ENCODE results near the gene EPHX1.
A peak's percentile ranks its signal among the peaks of the same experiment; 100 is the strongest.
"Not testable (repeated sequence)": the region's sequence is repeated elsewhere in the genome, so short reads cannot be mapped to it uniquely, and the experiment has no call there.

Gene EPHX1

GRCh38 chr1:225816643-225817538 lies 7.0 kb downstream of the EPHX1 start:
- DNase-seq (ENCODE audit: low read depth) = no peak

- DNase-seq (ENCODE audit: low read depth) = peak; percentile 79
Measured at GRCh38 chr1:225817611-225818061, 7.7 kb downstream of the EPHX1 start.

- DNase-seq (ENCODE audit: low read depth) = no peak
Measured at GRCh38 chr1:225818229-225818628, 8.3 kb downstream of the EPHX1 start.

- DNase-seq (ENCODE audit: low read depth) = no peak
Measured at GRCh38 chr1:225819346-225820192, 9.6 kb downstream of the EPHX1 start.

- no peak for DNase-seq (ENCODE audit: low read depth)
Measured at GRCh38 chr1:225820522-225821120, 10.7 kb downstream of the EPHX1 start.

GRCh38 chr1:225822655-225823403 lies 12.9 kb downstream of the EPHX1 start:
- DNase-seq (ENCODE audit: low read depth) = no peak

- DNase-seq (ENCODE audit: low read depth) = no peak
Measured at GRCh38 chr1:225823811-225824261, 13.9 kb downstream of the EPHX1 start.

- DNase-seq (ENCODE audit: low read depth) = no peak
Measured at GRCh38 chr1:225824533-225824941, 14.6 kb downstream of the EPHX1 start.

GRCh38 chr1:225825078-225825477 lies 15.2 kb downstream of the EPHX1 start:
- no peak for DNase-seq (ENCODE audit: low read depth)

- no peak for DNase-seq (ENCODE audit: low read depth)
Measured at GRCh38 chr1:225825607-225826007, 15.7 kb downstream of the EPHX1 start.

GRCh38 chr1:225827076-225827475 lies 17.2 kb downstream of the EPHX1 start:
- no peak for DNase-seq (ENCODE audit: low read depth)

GRCh38 chr1:225828706-225829345 lies 18.9 kb downstream of the EPHX1 start:
- DNase-seq (ENCODE audit: low read depth) = no peak

GRCh38 chr1:225830841-225831240 lies 20.9 kb downstream of the EPHX1 start:
- no peak for DNase-seq (ENCODE audit: low read depth)

GRCh38 chr1:225834417-225835329 lies 24.7 kb downstream of the EPHX1 start:
- DNase-seq (ENCODE audit: low read depth) = no peak

- DNase-seq (ENCODE audit: low read depth) = no peak
Measured at GRCh38 chr1:225835856-225836255, 25.9 kb downstream of the EPHX1 start.

GRCh38 chr1:225836296-225836695 lies 26.4 kb downstream of the EPHX1 start:
- DNase-seq (ENCODE audit: low read depth) = not testable (repeated sequence)

GRCh38 chr1:225838793-225839192 lies 28.9 kb downstream of the EPHX1 start:
- no peak for DNase-seq (ENCODE audit: low read depth)

- DNase-seq (ENCODE audit: low read depth) = no peak
Measured at GRCh38 chr1:225840223-225840610, 30.3 kb downstream of the EPHX1 start.

GRCh38 chr1:225840713-225841112 lies 30.8 kb downstream of the EPHX1 start:
- no peak for DNase-seq (ENCODE audit: low read depth)

GRCh38 chr1:225842074-225842473 lies 32.1 kb downstream of the EPHX1 start:
- DNase-seq (ENCODE audit: low read depth) = no peak

Data from ELR (cell line).